ENCODE data around the gene COL6A2.

- TF ChIP-seq CTCF (IDR thresholded peaks at IDR 0.05 in 2 of 3, conservative IDR thresholded peaks at IDR 0.05 in 1 of 3; ENCODE audit: borderline replicate concordance in 1 of 3, insufficient read depth in 1 of 3, low read depth in 2 of 3, low read length in 2 of 3) (no peak), FOSL1 (IDR thresholded peaks at IDR 0.05; ENCODE audit: low read depth) (no peak), YY1 (IDR thresholded peaks at IDR 0.05; ENCODE audit: extremely low read depth, insufficient replicate concordance, low read depth, low read length) (no peak), POLR2AphosphoS5 (IDR thresholded peaks at IDR 0.05; ENCODE audit: low read depth, low read length) (no peak), EZH2 (IDR thresholded peaks at IDR 0.05) (no peak), MAX (IDR thresholded peaks at IDR 0.05) (no peak), ZFX (IDR thresholded peaks at IDR 0.05) (no peak), ELF1 (IDR thresholded peaks at IDR 0.05; ENCODE audit: borderline replicate concordance, low read depth) (no peak), POLR2A (IDR thresholded peaks at IDR 0.05; ENCODE audit: borderline replicate concordance, extremely low read depth, insufficient read depth, insufficient read length) (no peak), CBX3 (IDR thresholded peaks at IDR 0.05; ENCODE audit: low read depth) (no peak), CEBPB (IDR thresholded peaks at IDR 0.05; ENCODE audit: low read depth) (no peak), TCF7L2 (IDR thresholded peaks at IDR 0.05; ENCODE audit: borderline replicate concordance, extremely low read depth, insufficient read depth, insufficient read length) (no peak)
These were observed 70.3 kb downstream of the COL6A2 start for GRCh38 chr21:46168238-46168637.

All from HCT116 (cell line).